HL-60/S4 treated with retinoic acid at 250 ng/mL for 4 days and 3 days (cell line): ENCODE measurements around the gene MAP3K7.

Experiments
- in situ Hi-C: fragments of 300-500 bp; cut with MboI; formaldehyde crosslinking; loops from 2 replicates; pipeline ENCODE4 v1.7.0; 2022; ENCODE audit warnings: low sequenced_read_pairs

MAP3K7 gene

DNA sequence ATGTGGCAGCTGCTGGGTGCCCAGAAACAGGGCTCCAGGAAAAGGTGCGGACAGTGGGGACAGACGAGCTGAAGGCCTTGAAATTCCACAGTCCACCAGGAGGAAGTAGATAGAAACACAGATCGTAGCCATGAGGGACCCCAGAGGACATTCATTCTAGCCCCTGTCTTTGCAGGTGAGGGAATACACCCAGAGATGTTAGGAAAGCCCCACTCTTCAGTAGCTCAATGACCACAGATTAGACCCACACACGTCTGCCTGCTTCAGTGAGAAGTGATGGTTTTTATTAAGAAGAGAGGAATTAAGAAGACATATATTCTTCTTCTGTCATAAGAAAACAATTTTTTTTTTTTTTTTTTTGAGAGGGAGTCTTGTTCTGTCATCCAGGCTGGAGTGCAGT lies 123.0 kb downstream of the MAP3K7 start:
- in situ Hi-C loops, result no loop called here
